SK-N-MC (cell line): ENCODE data around the gene LGI2.

Experiments used
- EZH2 ChIP-seq: fragments of 200-600 bp; sonication (generic); IDR thresholded peaks from one replicate; pipeline ENCODE4 v1.6.1; 2017; ENCODE audit warnings: antibody characterized with exemption
- POLR2AphosphoS5 ChIP-seq: IDR thresholded peaks from 2 replicates; pipeline ENCODE4 v1.6.1; 2012; ENCODE audit warnings: mild to moderate bottlenecking, low read depth, low read length, borderline replicate concordance

DNA sequence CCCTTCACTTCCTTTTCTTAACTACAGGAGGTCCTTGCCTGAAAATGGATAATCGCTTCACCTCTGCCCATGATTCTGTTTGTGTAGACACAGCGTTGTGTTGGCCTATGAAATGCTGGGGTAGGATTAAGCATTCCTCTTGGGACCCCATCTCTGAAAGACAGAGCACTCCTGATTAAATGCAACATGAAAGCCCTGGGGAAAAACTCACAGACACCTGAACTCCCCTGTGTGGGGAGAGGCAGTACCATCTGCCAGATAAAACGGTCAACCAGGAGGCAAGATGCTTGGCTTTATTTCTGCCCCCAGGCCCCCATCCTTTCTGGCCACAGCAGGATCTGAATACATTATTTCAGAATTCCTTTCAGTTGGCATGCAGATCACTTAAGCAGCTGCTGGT, 1.9 kb downstream of the LGI2 start:
- TF ChIP-seq EZH2 (no peak), POLR2AphosphoS5 (no peak)
